ENCODE results near the gene ROPN1B. TPM values are rescaled to one million over a fixed set of nuclear protein-coding genes. Genes with fewer than 3 reads are reported as not detected.
"Not testable (repeated sequence)": the region's sequence is repeated elsewhere in the genome, so short reads cannot be mapped to it uniquely, and the experiment has no call there.

Gene ROPN1B
- total and polyA plus RNA-seq, 2 donors = 0.21 TPM; not detected in 1

- no peak for DNase-seq (ENCODE audit: low read depth in 6 of 9, low spot score in 9 of 9)
- Histone ChIP-seq H3K4me3 (ENCODE audit: low read length in 2 of 2) (no peak overlapping the region), H3K27me3 (ENCODE audit: control insufficient read depth in 2 of 2, insufficient read depth in 1 of 2, low read length in 1 of 2) (peaks cover 2 to 34% of the 10 kb centered on the region in 2 donors), H3K4me1 (ENCODE audit: control insufficient read depth in 2 of 2, insufficient read depth in 2 of 2, low read length in 2 of 2) (no peaks in the 10 kb centered on the region), H3K27ac (ENCODE audit: low read depth in 1 of 2, low read length in 1 of 2) (no peak overlapping the region), H3K9me3 (ENCODE audit: control insufficient read depth in 2 of 2, insufficient read depth in 1 of 2, low read length in 1 of 2) (no peaks in the 10 kb centered on the region), H3K36me3 (ENCODE audit: control insufficient read depth in 2 of 2, insufficient read depth in 2 of 2, low read length in 1 of 2) (no peaks in the 10 kb centered on the region)
- WGBS = 96% methylated on average over 3 of the region's 3 CpGs
Observed at GRCh38 chr3:125965505-125965904, 3.5 kb upstream of the ROPN1B start.

DNA sequence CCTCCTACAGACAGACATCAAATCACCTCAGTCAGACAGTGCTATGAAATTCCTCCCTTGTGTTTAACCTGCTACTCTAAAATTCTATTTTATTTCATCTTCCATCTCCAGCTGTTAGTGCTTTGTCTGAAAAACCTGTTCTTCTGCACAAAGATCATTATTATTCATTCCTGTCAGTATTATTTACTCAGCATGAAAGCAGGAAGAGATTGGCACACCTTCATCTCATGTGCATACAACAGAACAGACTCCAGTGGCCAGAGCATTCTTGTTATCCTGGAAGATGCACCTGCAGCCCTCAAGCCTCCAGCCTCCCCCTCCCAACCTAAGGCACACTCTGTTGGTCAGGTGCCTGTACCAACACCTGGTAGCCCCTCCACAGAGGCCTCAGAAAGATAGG, 1.8 kb upstream of the ROPN1B start:
- H3K27me3 ChIP-seq (ENCODE audit: control insufficient read depth in 2 of 2, insufficient read depth in 1 of 2, low read length in 1 of 2) = peaks cover 7 to 45% of the 10 kb centered on the region in 2 donors
- no peak overlapping the region for H3K4me3 ChIP-seq (ENCODE audit: low read length in 2 of 2)
- H3K4me1 ChIP-seq (ENCODE audit: control insufficient read depth in 2 of 2, insufficient read depth in 2 of 2, low read length in 2 of 2) = peaks cover 0 to 5% of the 10 kb centered on the region in 2 donors
- DNase-seq (ENCODE audit: low read depth in 6 of 9, low spot score in 9 of 9) = no peak
- H3K27ac ChIP-seq (ENCODE audit: low read depth in 1 of 2, low read length in 1 of 2) = no peak overlapping the region
- H3K36me3 ChIP-seq (ENCODE audit: control insufficient read depth in 2 of 2, insufficient read depth in 2 of 2, low read length in 1 of 2) = no peaks in the 10 kb centered on the region
- no peaks in the 10 kb centered on the region for H3K9me3 ChIP-seq (ENCODE audit: control insufficient read depth in 2 of 2, insufficient read depth in 1 of 2, low read length in 1 of 2)

- not testable (repeated sequence) for H3K36me3 ChIP-seq (ENCODE audit: control insufficient read depth in 2 of 2, insufficient read depth in 2 of 2, low read length in 1 of 2)
Observed at GRCh38 chr3:125968121-125968520, 857 bp upstream of the ROPN1B start.

GRCh38 chr3:125971997-125972944, 3.3 kb downstream of the ROPN1B start:
- not testable (repeated sequence) for H3K27ac ChIP-seq (ENCODE audit: low read depth in 1 of 2, low read length in 1 of 2); H3K4me3 ChIP-seq (ENCODE audit: low read length in 2 of 2); H3K9me3 ChIP-seq (ENCODE audit: control insufficient read depth in 2 of 2, insufficient read depth in 1 of 2, low read length in 1 of 2); H3K4me1 ChIP-seq (ENCODE audit: control insufficient read depth in 2 of 2, insufficient read depth in 2 of 2, low read length in 2 of 2); H3K36me3 ChIP-seq (ENCODE audit: control insufficient read depth in 2 of 2, insufficient read depth in 2 of 2, low read length in 1 of 2)
- WGBS = 4% methylated on average over 29 of the region's 31 CpGs
- DNase-seq (ENCODE audit: low read depth in 6 of 9, low spot score in 9 of 9) = peak in 2 of 9 donors; percentile 6 to 18
- H3K27me3 ChIP-seq (ENCODE audit: control insufficient read depth in 2 of 2, insufficient read depth in 1 of 2, low read length in 1 of 2) = peaks cover 9 to 35% of the 10 kb centered on the region in 2 donors

More at GRCh38 chr3:125968121-125968520, 857 bp upstream of the ROPN1B start:
- WGBS = 97% methylated on average over 2 of the region's 2 CpGs
- not testable (repeated sequence) for DNase-seq (ENCODE audit: low read depth in 6 of 9, low spot score in 9 of 9); H3K27ac ChIP-seq (ENCODE audit: low read depth in 1 of 2, low read length in 1 of 2); H3K9me3 ChIP-seq (ENCODE audit: control insufficient read depth in 2 of 2, insufficient read depth in 1 of 2, low read length in 1 of 2); H3K4me1 ChIP-seq (ENCODE audit: control insufficient read depth in 2 of 2, insufficient read depth in 2 of 2, low read length in 2 of 2); H3K4me3 ChIP-seq (ENCODE audit: low read length in 2 of 2)
- H3K27me3 ChIP-seq (ENCODE audit: control insufficient read depth in 2 of 2, insufficient read depth in 1 of 2, low read length in 1 of 2) = peaks cover 9 to 45% of the 10 kb centered on the region in 2 donors

DNA sequence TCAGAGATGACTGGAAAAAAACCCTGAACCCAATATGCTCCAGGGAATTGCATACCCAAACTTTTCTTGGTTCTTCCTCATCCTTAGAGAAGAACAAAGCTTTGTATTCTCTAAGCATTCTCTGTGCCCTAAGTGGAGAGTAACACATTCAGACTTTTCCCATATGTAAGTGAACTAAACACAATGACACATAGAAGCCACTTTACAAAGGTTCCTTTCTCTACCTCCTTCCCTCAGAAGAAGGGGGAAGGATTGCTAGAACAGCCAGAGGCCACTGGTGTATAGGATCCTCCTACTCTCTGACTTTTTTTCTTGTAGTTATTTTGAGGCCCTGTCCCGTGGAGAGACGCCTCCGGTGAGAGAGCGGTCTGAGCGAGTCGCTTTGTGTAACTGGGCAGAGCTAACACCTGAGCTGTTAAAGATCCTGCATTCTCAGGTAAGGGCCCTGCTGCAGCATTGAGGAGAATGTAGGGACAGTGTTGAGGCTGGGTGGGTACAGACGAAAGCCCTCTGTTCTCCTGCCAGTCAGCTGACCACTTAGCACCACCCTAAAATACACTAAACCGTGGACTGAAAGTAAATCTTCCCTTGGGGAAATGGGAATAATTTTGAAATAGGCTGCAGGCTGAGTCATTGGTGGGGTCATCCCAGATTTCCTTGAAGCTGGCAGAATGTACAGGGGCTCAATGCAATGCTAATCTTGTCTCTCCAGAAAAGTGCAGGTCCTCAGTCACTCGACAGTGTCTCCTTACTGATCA, 6.4 kb downstream of the ROPN1B start:
- not testable (repeated sequence) for H3K9me3 ChIP-seq (ENCODE audit: control insufficient read depth in 2 of 2, insufficient read depth in 1 of 2, low read length in 1 of 2); H3K27ac ChIP-seq (ENCODE audit: low read depth in 1 of 2, low read length in 1 of 2); H3K4me1 ChIP-seq (ENCODE audit: control insufficient read depth in 2 of 2, insufficient read depth in 2 of 2, low read length in 2 of 2); H3K4me3 ChIP-seq (ENCODE audit: low read length in 2 of 2); H3K36me3 ChIP-seq (ENCODE audit: control insufficient read depth in 2 of 2, insufficient read depth in 2 of 2, low read length in 1 of 2); DNase-seq (ENCODE audit: low read depth in 6 of 9, low spot score in 9 of 9)
- WGBS = 96% methylated on average over 9 of the region's 9 CpGs
- peaks cover 6 to 20% of the 10 kb centered on the region in 2 donors for H3K27me3 ChIP-seq (ENCODE audit: control insufficient read depth in 2 of 2, insufficient read depth in 1 of 2, low read length in 1 of 2)

GRCh38 chr3:125976003-125976390, 7.0 kb downstream of the ROPN1B start:
- H3K27me3 ChIP-seq (ENCODE audit: control insufficient read depth in 2 of 2, insufficient read depth in 1 of 2, low read length in 1 of 2) = peaks cover 6 to 15% of the 10 kb centered on the region in 2 donors

DNA sequence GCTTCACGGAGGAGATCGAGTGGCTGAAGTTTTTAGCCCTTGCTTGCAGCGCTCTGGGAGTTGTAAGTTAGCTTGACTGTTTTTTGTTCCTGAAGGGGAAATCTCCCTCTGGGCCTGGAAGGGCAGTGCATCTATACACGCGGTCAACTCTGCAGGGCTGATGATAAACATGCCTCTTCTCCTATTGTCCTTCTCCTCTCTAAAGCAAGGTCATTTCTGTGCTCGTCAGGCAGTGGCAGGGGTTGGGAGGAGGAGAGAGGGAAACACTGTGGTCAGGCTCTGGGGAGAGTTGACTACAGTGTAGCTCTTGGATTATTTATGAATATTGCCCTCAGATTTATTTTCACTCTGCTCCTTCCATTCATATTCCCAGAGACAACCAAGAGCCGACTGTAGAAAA, 8.1 kb downstream of the ROPN1B start:
- H3K27me3 ChIP-seq (ENCODE audit: control insufficient read depth in 2 of 2, insufficient read depth in 1 of 2, low read length in 1 of 2); H3K36me3 ChIP-seq (ENCODE audit: control insufficient read depth in 2 of 2, insufficient read depth in 2 of 2, low read length in 1 of 2); H3K4me1 ChIP-seq (ENCODE audit: control insufficient read depth in 2 of 2, insufficient read depth in 2 of 2, low read length in 2 of 2); H3K27ac ChIP-seq (ENCODE audit: low read depth in 1 of 2, low read length in 1 of 2); H3K9me3 ChIP-seq (ENCODE audit: control insufficient read depth in 2 of 2, insufficient read depth in 1 of 2, low read length in 1 of 2); DNase-seq (ENCODE audit: low read depth in 6 of 9, low spot score in 9 of 9); H3K4me3 ChIP-seq (ENCODE audit: low read length in 2 of 2): not testable (repeated sequence)
- 73% methylated on average over 4 of the region's 7 CpGs for WGBS

More at GRCh38 chr3:125976003-125976390, 7.0 kb downstream of the ROPN1B start:
- H3K27ac ChIP-seq (ENCODE audit: low read depth in 1 of 2, low read length in 1 of 2); H3K4me1 ChIP-seq (ENCODE audit: control insufficient read depth in 2 of 2, insufficient read depth in 2 of 2, low read length in 2 of 2); H3K9me3 ChIP-seq (ENCODE audit: control insufficient read depth in 2 of 2, insufficient read depth in 1 of 2, low read length in 1 of 2); DNase-seq (ENCODE audit: low read depth in 6 of 9, low spot score in 9 of 9); H3K4me3 ChIP-seq (ENCODE audit: low read length in 2 of 2); H3K36me3 ChIP-seq (ENCODE audit: control insufficient read depth in 2 of 2, insufficient read depth in 2 of 2, low read length in 1 of 2): not testable (repeated sequence)
- WGBS = 91% methylated on average over 3 of the region's 3 CpGs

DNA sequence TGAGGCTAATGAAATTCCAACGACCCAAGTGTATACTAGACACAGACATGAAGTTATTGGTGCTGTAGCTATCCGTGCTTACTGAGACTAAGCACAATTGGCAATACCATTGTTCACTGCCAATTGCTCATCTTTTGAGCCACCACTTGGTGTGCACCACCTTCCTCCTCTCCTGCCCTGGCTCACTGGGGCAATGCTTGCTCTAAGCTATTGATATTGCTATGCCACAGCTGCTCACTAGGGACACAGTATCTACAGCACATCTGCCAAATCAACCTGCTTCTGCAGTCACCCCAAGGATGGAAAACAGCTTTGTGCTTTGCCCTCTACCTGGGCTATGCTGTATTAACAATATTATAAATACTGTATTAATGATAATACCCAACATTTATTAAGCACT, 16.0 kb downstream of the ROPN1B start:
- 83% methylated on average over 2 of the region's 2 CpGs for WGBS
- H3K27me3 ChIP-seq (ENCODE audit: control insufficient read depth in 2 of 2, insufficient read depth in 1 of 2, low read length in 1 of 2); DNase-seq (ENCODE audit: low read depth in 6 of 9, low spot score in 9 of 9); H3K4me1 ChIP-seq (ENCODE audit: control insufficient read depth in 2 of 2, insufficient read depth in 2 of 2, low read length in 2 of 2); H3K9me3 ChIP-seq (ENCODE audit: control insufficient read depth in 2 of 2, insufficient read depth in 1 of 2, low read length in 1 of 2); H3K36me3 ChIP-seq (ENCODE audit: control insufficient read depth in 2 of 2, insufficient read depth in 2 of 2, low read length in 1 of 2); H3K4me3 ChIP-seq (ENCODE audit: low read length in 2 of 2); H3K27ac ChIP-seq (ENCODE audit: low read depth in 1 of 2, low read length in 1 of 2): not testable (repeated sequence)

Measured in thymus (tissue), 11 donors.